ENCODE results near the gene SYT1.

GRCh38 chr12:78885466-78885865 lies 20.9 kb downstream of the SYT1 start:
- no peak for TF ChIP-seq TAF1 (IDR thresholded peaks at IDR 0.05; ENCODE audit: borderline replicate concordance, low read depth, low read length)
- TF ChIP-seq POLR2AphosphoS5 (IDR thresholded peaks at IDR 0.05; ENCODE audit: low read depth, low read length) = no peak
- TF ChIP-seq POLR2A (IDR thresholded peaks at IDR 0.05; ENCODE audit: low read depth, low read length) = no peak

All from GM12892 (cell line).